Smooth muscle cell (in vitro differentiated cells): ENCODE data around the gene RAB7A. TPM values are rescaled to one million over a fixed set of nuclear protein-coding genes. Genes with fewer than 3 reads are reported as not detected.
"Not testable (repeated sequence)": the region's sequence is repeated elsewhere in the genome, so short reads cannot be mapped to it uniquely, and the experiment has no call there.

ENCODE experiments used
- DNase-seq: peaks from one replicate; lab custom pipeline; 2025; ENCODE audit not compliant: unreplicated experiment; lab: John Stamatoyannopoulos, UW
- H2AFZ ChIP-seq: fragments of 200-600 bp; sonication (generic); 2 replicates; pipeline ENCODE4 v1.6.0; 2016; ENCODE audit warnings: antibody characterized with exemption, low read depth, mild to moderate bottlenecking
- H3F3A ChIP-seq: fragments of 200-600 bp; sonication (generic); 2 replicates; pipeline ENCODE4 v1.6.0; 2017; ENCODE audit warnings: antibody characterized with exemption, low read depth
- H3K27ac ChIP-seq: fragments of 200-600 bp; sonication (generic); 2 replicates; pipeline ENCODE4 v1.5.1; 2016; ENCODE audit warnings: low read depth, mild to moderate bottlenecking
- H3K27me3 ChIP-seq: fragments of 200-600 bp; sonication (generic); 2 replicates; pipeline ENCODE4 v1.6.1; 2016; ENCODE audit warnings: low read depth, mild to moderate bottlenecking
- H3K36me3 ChIP-seq: fragments of 200-600 bp; sonication (generic); 2 replicates; pipeline ENCODE4 v1.5.1; 2016; ENCODE audit warnings: low read depth
- H3K4me1 ChIP-seq: fragments of 200-600 bp; sonication (generic); 2 replicates; pipeline ENCODE4 v1.5.1; 2016; ENCODE audit warnings: low read depth
- H3K4me2 ChIP-seq: fragments of 200-600 bp; sonication (generic); 2 replicates; pipeline ENCODE4 v1.6.0; 2016; ENCODE audit warnings: mild to moderate bottlenecking
- H3K4me3 ChIP-seq: fragments of 200-600 bp; sonication (generic); 2 replicates; pipeline ENCODE4 v1.5.1; 2016; ENCODE audit warnings: mild to moderate bottlenecking
- H3K79me2 ChIP-seq: fragments of 200-600 bp; sonication (generic); 2 replicates; pipeline ENCODE4 v1.6.0; 2016; ENCODE audit warnings: low read depth, mild to moderate bottlenecking
- H3K9ac ChIP-seq: fragments of 200-600 bp; sonication (generic); 2 replicates; pipeline ENCODE4 v1.6.0; 2016; ENCODE audit warnings: low read depth
- H3K9me3 ChIP-seq: fragments of 200-600 bp; sonication (generic); replicated peaks from 2 replicates; pipeline ENCODE4 v1.5.1; 2016; ENCODE audit warnings: low read depth
- H4K20me1 ChIP-seq: fragments of 200-600 bp; sonication (generic); 2 replicates; pipeline ENCODE4 v1.6.0; 2016; ENCODE audit warnings: low read depth
- WGBS: methylation state at CpG from one replicate; pipeline ENCODE4 v1.1.7; 2016; ENCODE audit warnings: low lambda C conversion rate; 5-methylcytosine and 5-hydroxymethylcytosine counted together
- polyA plus RNA-seq: library from polyadenylated mRNA; unstranded; fragments of >200 nt; fragmentation: Nextera tagmentation; extraction: Ambion mirVana; gene quantifications from 2 replicates; pipeline ENCODE4 v1.2.1, GENCODE V29; 2016
- total RNA-seq: library from RNA; depleted of rRNA; stranded (reverse); fragments of >200 nt; gene quantifications from 2 replicates; pipeline ENCODE4 v1.2.3, GENCODE V29; 2014
- TF ChIP-seq, protein P1 (sequence below): fragments of 200-600 bp; sonication (generic); IDR thresholded peaks from 2 replicates; pipeline ENCODE4 v1.5.1; 2017; ENCODE audit warnings: borderline replicate concordance, mild to moderate bottlenecking, antibody characterized with exemption; ENCODE audit not compliant: insufficient read depth, poor library complexity, severe bottlenecking

Gene RAB7A
- total and polyA plus RNA-seq, 2 experiments from 2014 or later = 103 to 169 TPM

DNA sequence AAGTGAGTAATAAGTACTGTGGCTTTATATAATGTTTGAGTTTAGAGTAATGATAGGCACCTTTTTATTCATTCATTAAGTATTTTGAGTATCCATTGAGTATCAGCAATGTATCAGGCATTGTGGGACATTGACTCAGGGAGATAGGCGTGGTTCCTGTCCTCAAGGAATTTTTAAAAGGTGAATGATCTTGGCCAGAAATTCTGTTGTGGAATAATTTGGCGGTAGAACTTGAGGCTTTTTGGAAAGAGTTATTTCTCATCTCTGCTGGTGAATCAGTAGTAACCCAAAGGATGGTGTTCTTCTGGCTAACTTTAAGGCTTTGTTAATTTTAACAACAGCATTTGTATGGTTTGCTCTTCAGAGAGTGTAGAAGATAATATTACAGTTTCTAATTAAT lies 2.0 kb downstream of the RAB7A start:
- 74% methylated on average over 2 of the region's 2 CpGs for WGBS
- Histone ChIP-seq H3K4me2 (peak overlapping the region; percentile 84), H2AFZ (no peak overlapping the region), H3K27ac (peak overlapping the region; percentile 98), H4K20me1 (peaks cover 68% of the 10 kb centered on the region), H3K36me3 (peaks cover 3% of the 10 kb centered on the region), H3F3A (peaks cover 8% of the 10 kb centered on the region), H3K79me2 (peaks cover 74% of the 10 kb centered on the region), H3K4me3 (peak overlapping the region; percentile 99), H3K9me3 (no peaks in the 10 kb centered on the region), H3K9ac (peak overlapping the region; percentile 100), H3K4me1 (peaks cover 21% of the 10 kb centered on the region), H3K27me3 (no peaks in the 10 kb centered on the region)
- TF ChIP-seq, protein P1, sequence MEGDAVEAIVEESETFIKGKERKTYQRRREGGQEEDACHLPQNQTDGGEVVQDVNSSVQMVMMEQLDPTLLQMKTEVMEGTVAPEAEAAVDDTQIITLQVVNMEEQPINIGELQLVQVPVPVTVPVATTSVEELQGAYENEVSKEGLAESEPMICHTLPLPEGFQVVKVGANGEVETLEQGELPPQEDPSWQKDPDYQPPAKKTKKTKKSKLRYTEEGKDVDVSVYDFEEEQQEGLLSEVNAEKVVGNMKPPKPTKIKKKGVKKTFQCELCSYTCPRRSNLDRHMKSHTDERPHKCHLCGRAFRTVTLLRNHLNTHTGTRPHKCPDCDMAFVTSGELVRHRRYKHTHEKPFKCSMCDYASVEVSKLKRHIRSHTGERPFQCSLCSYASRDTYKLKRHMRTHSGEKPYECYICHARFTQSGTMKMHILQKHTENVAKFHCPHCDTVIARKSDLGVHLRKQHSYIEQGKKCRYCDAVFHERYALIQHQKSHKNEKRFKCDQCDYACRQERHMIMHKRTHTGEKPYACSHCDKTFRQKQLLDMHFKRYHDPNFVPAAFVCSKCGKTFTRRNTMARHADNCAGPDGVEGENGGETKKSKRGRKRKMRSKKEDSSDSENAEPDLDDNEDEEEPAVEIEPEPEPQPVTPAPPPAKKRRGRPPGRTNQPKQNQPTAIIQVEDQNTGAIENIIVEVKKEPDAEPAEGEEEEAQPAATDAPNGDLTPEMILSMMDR = no peak
- DNase-seq = no peak

DNA sequence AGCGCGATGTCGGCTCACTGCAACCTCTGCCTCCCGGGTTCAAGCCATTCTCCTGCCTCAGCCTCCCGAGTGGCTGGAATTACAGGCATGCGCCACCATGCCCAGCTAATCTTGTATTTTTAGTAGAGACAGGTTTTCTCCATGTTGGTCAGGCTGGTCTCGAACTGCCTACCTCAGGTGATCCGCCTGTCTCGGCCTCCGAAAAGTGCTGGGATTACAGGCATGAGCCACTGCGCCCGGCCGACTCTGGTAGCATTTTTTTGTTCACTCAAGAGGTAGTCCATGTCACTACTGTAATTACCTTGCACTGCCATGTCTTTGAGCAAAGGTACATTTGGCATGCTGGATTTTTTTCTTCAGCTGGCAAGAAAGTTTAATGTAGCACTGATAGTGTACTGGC lies 2.5 kb downstream of the RAB7A start:
- not testable (repeated sequence) for H3F3A ChIP-seq, H3K27me3 ChIP-seq, H3K9me3 ChIP-seq, H3K9ac ChIP-seq, H3K36me3 ChIP-seq, DNase-seq, H2AFZ ChIP-seq
- Histone ChIP-seq H4K20me1 (peaks cover 74% of the 10 kb centered on the region), H3K4me2 (peak overlapping the region; percentile 84), H3K4me3 (peak overlapping the region; percentile 99), H3K79me2 (peaks cover 79% of the 10 kb centered on the region), H3K4me1 (peaks cover 22% of the 10 kb centered on the region), H3K27ac (peak overlapping the region; percentile 98)
- 90% methylated on average over 13 of the region's 13 CpGs for WGBS

DNA sequence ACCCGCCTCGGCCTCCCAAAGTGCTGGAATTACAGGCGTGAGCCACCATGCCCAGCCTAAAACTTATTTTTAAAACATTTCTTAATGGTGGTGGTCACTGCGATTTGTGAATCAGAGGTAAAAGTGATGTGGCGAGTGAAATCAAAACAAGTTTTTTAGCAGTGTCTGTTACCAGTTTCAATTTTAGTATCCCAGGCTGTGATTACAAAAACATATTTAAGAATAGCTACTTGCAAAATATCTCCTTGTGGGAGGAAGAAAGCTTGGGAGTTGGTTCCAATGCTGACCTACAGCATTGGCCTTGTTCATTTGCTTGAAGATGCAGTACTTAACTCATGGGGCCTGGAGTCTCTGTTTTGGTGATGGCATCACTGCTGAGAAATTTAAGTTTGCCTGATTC lies 4.5 kb downstream of the RAB7A start:
- no peak overlapping the region for H3K4me2 ChIP-seq
- peaks cover 15% of the 10 kb centered on the region for H3F3A ChIP-seq

DNA sequence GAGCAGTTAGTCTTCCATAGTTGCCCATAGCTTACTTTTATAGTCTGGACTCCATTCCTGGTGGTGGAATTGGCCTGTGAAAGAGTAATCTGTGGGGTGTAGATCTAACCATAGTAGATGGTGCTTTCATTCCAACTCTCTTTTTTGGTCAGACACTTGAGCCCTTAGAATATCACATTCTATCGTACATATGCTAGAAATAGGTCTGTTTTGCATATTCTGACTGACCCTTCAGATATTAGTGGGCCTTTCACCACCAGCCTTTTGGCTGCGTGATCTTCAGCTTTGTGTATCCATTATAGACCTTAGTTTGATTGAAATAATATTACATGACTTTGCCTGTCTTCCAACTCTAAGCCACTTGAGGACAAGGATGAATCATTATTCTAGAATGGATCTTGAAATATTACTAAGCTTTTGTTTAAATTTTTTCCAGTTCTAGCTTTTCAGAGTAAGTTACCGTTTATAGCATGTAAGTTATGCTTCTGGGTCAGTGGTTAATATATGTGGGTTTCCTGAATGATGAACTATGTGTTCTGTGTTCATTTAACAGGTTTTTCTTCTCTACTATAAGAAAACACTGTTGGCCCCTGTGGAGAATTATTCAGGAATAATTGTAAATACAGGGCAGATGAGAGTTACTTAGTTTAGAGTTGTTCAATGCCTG lies 8.7 kb downstream of the RAB7A start:
- DNase-seq = no peak
- H3K36me3 ChIP-seq = peaks cover 3% of the 10 kb centered on the region
- WGBS = 88% methylated on average over 3 of the region's 3 CpGs
- H3K4me3 ChIP-seq = no peak overlapping the region
- H4K20me1 ChIP-seq = peaks cover 100% of the 10 kb centered on the region
- no peak overlapping the region for H3K9ac ChIP-seq
- peaks cover 15% of the 10 kb centered on the region for H3K4me1 ChIP-seq
- H3K9me3 ChIP-seq = no peaks in the 10 kb centered on the region
- peak overlapping the region; percentile 26 for H3K27ac ChIP-seq
- H3K79me2 ChIP-seq = peaks cover 100% of the 10 kb centered on the region
- no peak overlapping the region for H2AFZ ChIP-seq
- TF ChIP-seq, protein P1 = no peak
- H3F3A ChIP-seq = peaks cover 20% of the 10 kb centered on the region
- no peaks in the 10 kb centered on the region for H3K27me3 ChIP-seq
- no peak overlapping the region for H3K4me2 ChIP-seq

More for the DNA sequence above, 4.5 kb downstream of the RAB7A start:
- Histone ChIP-seq H3K4me3 (no peak overlapping the region), H4K20me1 (peaks cover 93% of the 10 kb centered on the region), H2AFZ (no peak overlapping the region), H3K4me1 (peaks cover 31% of the 10 kb centered on the region), H3K27me3 (no peaks in the 10 kb centered on the region), H3K79me2 (peaks cover 97% of the 10 kb centered on the region), H3K27ac (peak overlapping the region; percentile 17), H3K9ac (no peak overlapping the region), H3K9me3 (no peaks in the 10 kb centered on the region), H3K36me3 (peaks cover 3% of the 10 kb centered on the region)
- TF ChIP-seq, protein P1 = no peak
- no peak for DNase-seq
- 98% methylated on average over 5 of the region's 5 CpGs for WGBS
